ENCODE results near the gene CD55.

CD55 gene, protein sequence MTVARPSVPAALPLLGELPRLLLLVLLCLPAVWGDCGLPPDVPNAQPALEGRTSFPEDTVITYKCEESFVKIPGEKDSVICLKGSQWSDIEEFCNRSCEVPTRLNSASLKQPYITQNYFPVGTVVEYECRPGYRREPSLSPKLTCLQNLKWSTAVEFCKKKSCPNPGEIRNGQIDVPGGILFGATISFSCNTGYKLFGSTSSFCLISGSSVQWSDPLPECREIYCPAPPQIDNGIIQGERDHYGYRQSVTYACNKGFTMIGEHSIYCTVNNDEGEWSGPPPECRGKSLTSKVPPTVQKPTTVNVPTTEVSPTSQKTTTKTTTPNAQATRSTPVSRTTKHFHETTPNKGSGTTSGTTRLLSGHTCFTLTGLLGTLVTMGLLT

DNA sequence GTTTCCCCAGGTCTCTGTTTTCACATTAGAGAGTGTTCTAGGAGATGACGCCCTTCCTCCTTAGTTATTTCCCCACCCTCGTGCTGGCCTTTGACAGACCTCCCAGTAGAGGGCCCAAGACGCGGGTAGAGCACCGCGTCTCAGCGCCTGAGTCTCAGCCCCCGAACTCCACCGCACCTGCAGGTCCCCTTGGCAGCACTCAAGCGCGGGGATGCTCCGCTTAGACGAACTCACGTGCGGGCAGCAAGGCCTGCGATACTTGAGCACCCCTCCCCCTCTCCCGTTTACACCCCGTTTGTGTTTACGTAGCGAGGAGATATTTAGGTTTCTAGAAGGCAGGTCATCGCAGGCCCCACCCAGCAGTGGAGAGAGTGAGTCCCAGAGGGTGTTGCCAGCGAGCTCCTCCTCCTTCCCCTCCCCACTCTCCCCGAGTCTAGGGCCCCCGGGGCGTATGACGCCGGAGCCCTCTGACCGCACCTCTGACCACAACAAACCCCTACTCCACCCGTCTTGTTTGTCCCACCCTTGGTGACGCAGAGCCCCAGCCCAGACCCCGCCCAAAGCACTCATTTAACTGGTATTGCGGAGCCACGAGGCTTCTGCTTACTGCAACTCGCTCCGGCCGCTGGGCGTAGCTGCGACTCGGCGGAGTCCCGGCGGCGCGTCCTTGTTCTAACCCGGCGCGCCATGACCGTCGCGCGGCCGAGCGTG lies at the start of gene CD55:
TSS of gene CD55 (plus strand) at position 600 of the 711 bp plus-strand sequence. CDS start at position 688, 88 bp downstream.
- DNase-seq (ENCODE audit: low read depth in 2 of 2) = peak; percentile 96 to 98

DNA sequence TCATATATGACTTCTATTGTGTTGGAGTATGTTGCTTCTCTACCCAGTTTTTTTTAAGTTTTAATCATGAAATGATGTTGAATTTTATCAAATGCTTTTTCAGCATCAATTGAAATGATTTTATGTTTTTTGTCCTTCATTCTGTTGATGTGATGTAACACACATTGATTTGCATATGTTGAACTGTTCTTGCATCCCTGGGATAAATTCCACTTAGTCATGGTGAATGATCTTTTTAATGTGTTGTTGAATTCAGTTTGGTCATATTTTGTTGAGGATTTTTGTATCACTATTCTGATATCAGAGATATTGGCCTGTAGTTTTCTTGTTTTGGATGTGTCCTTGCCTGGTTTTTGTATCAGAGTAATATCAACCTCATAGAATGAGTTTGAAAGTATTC lies 46.6 kb upstream of the CD55 start:
- DNase-seq (ENCODE audit: low read depth in 2 of 2) = no peak

DNA sequence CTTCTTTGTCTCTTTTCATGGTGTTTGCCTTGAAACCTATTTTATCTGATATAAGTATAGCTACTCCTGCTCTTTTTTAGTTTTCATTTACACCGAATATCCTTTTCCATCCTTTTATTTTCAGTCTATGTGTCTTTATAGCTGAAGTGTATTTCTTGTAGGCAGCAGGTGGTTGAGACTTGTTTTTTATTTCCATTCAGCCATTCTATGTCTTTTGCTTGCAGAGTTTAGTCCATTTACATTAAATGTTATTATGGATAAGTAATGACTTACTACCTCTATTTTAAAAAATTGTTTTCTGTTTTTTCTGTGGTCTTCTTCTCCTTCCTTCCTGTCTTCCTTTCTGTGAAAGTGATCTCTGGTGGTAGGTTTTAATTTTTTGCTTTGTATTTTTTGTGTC lies 45.0 kb upstream of the CD55 start:
- no peak for DNase-seq (ENCODE audit: low read depth in 2 of 2)

DNA sequence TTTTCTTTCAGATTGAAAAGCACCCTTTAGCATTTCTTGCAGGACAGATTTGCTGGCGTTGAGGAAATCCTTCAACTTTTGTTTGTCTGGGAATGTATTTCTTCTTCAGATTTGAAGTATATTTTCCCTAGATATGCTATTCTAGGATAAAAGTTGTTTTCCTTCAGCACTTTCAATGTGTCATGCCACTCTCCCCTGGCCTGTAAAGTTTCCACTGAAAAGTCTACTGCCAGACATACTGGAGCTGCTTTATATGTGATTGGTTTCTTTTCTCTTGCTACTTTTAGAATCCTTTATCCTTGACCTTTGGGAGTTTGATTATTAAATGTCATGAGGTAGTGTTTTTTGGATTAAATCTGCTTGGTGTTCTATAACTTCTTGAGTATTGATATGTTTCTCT lies 44.2 kb upstream of the CD55 start:
- DNase-seq (ENCODE audit: low read depth in 2 of 2) = no peak

DNA sequence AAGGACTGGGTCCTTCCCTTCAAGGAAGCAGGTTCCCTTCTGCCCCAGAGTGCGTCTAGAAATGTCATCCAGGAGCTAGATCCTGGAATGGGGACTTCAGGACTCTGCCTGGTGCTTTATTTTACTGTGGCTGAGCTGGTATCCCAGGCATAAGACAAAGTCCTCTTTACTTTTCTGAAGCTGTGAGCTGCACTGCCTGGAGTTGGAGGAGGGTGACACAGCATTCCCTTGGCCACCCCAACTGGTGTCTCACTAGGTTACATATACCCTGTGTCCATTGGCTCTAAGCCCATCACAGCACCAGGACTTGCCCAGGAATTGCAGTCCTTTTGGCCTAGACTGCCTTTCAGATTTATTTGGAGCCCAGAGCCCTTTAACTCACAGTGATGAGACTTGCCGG lies 41.8 kb upstream of the CD55 start:
- no peak for DNase-seq (ENCODE audit: low read depth in 2 of 2)

DNA sequence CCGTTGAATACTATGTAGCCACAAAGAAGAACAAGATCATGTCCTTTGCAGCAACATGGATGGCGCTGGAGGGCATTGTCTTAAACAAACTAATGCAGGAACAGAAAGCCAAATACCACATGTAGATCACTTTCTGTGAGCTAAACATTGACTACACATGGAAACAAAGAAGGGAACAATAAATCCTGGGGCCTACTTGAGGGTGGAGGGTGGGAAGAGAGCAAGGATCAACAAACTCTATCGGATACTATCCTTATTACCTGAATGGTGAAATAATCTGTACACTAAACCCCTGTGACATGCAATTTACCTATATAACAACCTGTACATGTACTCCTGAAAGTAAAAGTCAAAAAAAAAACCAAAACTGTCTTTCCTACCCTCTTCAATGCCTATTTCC lies 40.8 kb upstream of the CD55 start:
- DNase-seq (ENCODE audit: low read depth in 2 of 2) = no peak

DNA sequence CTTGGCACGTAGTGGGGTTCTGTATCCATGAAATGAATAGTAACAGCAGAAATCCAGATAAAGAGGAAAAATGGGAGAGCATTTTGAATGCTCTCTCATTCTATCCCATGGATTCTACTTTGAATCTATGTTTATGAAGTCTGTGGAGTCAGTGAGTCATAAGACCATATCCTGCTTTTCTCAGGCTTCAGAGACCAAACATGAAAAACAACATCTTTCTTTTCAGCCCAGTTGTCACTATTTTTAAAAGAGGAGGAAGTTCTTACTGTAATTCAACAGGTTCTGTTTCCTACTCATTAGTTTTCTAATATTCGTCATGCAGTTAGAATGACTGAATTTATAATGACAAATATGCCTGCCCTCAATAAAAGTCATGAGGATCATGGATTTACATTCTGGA lies 39.4 kb upstream of the CD55 start:
- no peak for DNase-seq (ENCODE audit: low read depth in 2 of 2)

DNA sequence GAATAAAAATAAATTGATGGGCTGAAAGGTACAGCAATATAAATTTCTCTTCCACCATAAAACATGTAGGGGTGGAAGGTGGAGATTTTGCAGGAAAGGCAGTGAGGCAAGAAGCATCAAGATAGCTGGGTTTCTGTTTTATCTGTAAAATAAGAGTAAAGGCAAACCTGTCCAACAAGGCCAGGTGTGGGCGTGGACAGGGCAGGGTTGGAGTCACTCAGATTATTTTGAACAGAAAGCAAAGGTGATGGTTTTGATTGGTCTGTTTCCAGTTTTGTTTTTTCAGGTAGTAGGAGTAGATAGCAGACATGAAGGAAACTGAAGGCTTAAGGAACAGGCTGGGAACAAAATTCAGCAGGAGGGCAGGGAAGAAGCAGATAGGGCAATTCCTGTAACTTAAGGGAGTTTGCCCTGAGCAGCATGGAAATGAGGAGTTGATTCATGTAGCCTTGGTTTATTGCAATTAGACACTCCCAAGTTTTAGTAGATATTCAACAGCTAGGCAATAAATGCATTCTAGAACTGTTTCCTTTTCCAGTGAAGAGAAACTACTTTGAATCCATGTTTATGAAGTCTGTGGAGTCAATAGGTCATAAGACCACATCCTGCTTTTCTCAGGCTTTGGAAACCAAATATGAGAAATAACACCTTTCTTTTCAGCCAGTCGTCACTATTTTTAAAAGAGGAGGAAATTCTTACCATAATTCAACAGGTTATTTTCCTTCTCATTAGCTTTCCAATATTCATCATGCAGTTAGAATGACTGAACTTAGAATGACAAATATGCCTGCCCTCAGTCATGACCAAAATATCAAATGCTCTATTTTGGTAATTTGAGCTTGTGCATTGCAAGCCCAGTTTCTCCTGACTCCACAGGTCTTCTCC lies 38.7 kb upstream of the CD55 start:
- no peak for DNase-seq (ENCODE audit: low read depth in 2 of 2)

DNA sequence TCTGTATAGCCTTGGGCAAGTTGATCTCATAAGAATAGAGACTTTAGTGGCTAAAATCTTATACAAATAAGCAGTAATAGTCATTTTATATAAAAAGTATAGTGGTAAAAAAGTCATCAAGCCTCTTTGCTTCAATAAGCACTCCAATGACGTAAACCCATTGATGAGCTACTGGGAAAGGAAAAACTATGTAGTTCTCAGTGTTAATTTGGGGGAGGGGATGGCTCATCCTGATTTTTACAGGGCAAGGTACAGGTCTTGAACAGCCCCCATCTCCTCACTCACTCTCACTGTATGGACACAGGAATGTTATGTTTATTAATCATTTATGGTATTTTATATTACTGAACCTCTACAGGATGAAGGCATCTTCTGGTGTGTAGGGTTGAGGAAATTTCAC lies 38.1 kb upstream of the CD55 start:
- DNase-seq (ENCODE audit: low read depth in 2 of 2) = no peak

DNA sequence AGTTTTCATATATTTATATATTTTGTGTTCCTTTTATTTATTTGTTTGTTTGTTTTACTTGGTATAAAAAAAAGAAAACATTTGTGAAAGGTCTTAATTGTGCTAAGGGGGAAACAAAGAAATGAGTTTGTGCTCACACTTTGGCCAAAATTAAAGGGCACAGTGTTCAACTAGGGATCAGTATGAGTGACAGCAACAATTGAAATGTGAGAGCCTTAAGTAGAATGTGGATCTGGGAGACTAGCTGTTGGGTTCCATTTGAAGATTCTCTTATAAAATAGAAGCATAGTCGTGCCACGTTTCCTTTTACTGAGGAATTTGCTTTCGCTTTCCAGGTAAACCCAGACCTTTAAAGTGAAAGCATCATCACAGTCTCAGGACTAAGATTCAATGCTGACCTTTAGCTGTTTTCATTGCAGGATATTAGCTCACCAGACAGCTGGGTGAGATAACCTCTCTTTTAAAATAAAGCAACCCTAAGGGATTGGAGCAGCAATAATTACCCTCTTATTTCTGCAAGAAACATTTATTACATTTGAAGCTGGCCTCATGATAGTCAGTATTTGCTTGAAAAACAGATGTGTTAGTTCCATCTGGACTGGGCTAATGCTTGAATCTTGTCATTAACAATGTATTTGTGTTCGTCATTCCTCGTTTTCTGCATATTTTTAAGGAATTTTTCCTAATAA lies 37.1 kb upstream of the CD55 start:
- no peak for DNase-seq (ENCODE audit: low read depth in 2 of 2)

DNA sequence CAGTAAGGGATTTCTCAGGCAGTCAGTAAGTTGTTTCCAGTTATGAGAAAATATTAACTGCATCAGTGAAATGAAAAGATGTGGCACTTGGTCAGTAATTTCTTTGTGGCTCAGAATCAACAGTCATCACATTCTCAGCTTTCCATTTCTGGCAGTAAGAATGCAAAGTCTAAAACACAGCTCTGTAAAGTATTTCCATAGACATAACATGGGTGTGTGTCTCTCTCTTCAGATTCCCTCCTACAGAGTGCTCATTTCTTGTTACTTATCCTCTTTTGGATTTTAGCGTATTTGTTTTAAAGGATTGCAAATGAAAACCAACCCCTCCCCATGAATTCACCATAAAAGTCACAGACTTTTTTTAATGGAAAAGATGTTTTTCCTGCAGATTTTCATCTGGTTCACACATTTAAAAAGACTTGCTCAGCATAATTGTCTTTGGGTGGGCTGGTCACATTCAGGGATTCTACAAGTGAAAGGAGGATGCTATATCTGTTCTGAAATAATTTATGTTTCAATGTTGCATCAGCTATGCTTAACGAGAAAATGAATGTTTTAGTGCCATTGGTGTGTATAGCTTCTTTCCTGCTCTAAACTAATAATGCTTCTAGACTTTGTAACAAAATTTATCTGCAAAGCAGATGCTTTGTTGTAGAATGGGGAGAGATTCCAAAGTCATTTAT lies 34.6 kb upstream of the CD55 start:
- DNase-seq (ENCODE audit: low read depth in 2 of 2) = no peak

DNA sequence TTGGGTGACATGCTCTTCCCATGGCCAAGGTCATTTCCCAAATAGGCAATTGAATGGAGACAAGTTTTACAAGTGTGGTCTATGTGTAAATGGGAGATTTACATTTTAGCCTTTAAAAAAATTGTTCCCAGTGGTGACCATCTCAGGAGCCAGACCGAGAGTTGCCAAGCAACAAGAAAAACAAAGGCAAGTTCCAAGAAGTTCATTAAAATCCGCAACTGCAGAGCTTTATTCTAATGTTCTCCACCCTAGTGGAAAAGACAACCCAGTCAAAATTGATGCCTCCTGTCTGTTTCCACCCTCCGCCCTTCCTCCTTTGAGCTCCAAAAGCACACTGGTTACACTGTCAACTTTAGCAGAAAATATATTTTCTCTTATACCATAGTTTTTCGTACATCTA lies 33.2 kb upstream of the CD55 start:
- DNase-seq (ENCODE audit: low read depth in 2 of 2) = no peak

DNA sequence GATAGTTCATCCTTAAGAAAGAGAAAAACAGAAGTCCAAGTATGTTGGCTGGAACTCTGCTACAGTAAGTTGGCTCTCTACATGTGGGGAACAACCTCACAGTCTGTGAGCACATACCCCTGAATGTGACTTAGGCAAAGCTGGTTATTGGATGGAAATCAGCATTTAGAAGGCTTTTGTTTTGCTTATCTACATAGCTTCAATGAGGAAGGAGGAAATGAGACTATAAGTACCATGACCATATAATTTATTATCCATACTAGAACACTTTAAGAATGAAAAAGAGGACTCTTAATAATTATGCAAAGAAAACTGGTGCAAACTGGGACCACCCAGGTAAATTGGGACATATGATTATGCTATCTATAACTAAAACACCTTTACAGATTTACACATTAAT lies 31.7 kb upstream of the CD55 start:
- no peak for DNase-seq (ENCODE audit: low read depth in 2 of 2)

DNA sequence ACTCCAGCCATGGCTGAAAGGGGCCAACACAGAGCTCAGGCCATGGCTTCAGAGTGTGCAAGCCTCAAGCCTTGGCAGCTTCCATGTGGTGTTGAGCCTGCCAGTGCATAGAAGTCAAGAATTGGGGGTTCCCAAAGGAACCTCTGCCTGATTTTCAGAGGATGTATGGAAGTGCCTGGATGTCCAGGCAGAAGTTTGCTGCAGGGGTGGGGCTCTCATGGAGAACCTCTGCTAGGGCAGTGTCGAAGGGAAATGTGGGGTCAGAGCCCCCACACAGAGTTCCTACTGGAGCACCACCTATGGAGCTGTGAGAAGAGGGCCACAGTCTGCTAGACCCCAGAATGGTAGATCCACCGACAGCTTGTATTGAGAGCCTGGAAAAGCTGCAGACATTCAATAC lies 29.8 kb upstream of the CD55 start:
- DNase-seq (ENCODE audit: low read depth in 2 of 2) = no peak

DNA sequence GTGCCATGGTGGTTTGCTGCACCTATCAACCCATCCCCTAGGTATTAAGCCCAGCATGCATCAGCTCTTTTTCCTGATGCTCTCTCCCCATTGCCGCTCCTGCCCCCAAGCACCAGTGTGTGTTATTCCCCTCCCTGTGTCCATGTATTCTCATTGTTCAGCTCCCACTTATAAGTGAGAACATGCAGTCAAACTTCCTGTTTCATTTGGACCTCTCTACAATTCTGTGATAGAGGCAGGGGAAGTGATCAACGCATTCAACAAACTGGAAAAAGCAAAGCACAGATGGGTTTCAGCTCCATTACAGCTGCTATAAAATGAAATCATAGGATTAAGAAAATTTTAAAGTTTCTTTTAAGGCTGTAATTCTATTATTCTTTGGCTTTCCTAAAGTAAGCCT lies 23.3 kb upstream of the CD55 start:
- DNase-seq (ENCODE audit: low read depth in 2 of 2) = no peak

DNA sequence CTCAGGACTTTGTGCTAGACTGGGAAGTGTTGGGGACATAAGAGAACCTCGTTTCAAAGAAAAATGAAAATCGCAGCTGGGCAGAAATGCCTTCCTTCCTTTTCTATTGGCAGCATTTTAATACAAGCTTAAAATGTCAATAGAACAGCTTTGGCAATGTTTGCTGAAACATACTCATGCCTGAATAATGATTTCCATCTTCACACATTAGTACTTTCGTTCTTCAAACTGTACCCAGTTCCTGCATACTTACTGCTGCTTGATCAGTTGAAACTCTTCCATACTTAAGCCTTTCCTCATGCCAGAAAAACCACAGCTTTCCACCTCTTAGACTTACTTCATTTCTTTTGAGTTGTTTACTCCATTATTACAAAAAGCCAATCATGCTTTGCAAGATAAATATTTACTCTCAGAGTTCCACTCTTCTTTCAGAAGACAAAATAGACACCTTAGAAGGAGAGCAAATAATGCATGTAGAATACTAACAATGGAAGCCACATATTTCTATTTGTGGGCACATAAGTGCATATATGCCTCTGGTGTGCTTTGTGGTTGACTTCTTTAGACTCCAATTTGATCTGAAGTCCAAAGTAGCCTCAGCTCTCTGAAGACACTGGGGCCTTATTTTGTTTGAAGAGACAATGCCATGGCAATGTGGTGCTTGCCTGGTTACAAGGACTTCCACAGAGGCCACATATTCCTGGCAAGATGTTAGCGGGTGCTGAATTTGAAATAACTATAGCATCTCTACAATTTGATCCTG lies 22.7 kb upstream of the CD55 start:
- DNase-seq (ENCODE audit: low read depth in 2 of 2) = no peak

DNA sequence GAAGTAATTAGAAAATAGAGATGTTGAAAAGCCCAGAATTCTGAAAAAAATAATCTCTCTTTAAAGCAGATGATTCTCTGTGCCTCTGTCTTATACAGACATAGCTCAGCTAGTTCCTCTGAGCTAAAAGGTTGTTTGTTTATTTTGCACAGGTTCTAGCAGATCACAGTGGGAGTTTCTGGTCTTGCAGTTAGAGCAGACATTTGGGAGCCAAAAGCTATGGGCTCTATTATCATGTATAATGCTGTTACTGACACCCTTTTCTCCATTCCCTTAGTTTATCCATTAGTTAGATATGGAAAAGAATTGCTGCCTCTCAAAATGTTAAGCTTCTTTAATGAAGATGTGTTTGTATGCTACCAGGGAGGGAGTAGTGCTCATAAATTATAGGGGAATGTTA lies 20.5 kb upstream of the CD55 start:
- DNase-seq (ENCODE audit: low read depth in 2 of 2) = no peak

DNA sequence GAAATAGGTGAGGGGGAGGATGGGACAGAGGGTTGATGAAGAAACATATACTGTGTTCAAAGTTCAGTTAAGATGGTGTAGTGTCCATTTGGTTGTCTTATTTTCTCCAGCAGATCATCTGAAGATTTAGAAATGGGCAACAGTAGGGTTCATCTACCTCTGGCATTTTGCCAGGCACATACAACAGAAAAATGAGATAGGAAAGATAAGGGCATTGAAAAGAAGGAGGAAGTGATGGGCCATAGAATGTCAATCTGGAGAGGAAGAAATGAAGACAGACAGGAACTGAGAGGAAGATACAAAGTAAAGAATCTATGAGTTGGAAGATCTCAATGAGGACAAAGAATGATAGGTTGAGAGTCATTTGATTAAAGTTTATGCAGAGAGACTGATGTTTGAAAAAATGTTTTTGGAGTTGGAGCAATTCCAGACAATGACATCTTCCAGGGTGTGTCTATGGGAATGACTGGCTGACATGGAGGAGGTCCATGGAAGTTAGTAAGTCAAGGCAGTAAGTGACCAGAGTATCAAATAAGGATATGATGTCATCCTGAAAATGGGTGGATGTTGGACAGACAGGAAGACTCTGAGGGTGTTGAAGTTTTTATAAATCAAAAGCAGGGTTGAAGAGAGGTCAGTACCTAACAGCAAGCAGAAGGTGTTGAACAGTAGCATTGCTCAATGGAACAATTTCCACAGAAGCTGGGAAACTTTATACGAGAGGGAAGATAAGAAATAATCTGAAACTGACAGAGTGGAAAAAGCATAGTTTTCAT lies 18.7 kb upstream of the CD55 start:
- no peak for DNase-seq (ENCODE audit: low read depth in 2 of 2)

DNA sequence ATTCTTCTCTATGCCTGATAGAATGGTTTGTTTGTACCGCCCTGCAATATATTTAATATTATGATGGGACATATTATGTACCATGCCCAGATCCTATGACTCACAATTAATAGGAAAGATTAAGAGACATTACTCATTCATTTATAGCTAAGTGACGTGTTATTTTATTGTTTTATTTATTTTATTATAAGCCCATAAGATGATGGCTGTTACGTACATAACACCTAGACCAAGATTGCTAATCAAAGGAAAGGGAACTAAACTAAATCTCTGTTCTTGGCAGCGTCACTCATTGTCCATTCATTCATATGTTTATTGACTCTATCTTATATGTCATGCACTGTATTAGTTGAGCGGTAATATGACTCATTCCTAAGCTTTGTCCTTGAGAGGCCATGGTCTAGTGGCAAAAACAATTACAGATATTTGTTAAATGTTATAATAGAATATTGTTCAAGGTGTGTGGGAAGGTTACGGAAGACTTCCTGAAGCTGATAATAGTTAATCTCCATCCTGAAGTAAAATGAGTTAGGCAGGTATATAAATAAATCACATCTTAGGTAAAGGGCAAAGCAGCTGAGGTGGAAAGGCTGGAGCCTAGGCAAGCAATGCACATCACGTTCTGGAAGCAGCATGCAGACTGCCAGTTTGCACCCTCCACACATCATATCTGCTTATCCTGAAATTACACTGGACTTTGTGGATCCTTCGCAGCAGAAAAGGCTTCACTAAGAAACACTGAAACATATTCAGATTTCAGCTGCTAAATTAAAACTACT lies 16.6 kb upstream of the CD55 start:
- no peak for DNase-seq (ENCODE audit: low read depth in 2 of 2)
